Renal pelvis (tissue), 4 donors: ENCODE measurements around the gene NTM. TPM values are rescaled to one million over a fixed set of nuclear protein-coding genes. Genes with fewer than 3 reads are reported as not detected.
"Not testable (repeated sequence)": the region's sequence is repeated elsewhere in the genome, so short reads cannot be mapped to it uniquely, and the experiment has no call there.

ENCODE experiments used
- DNase-seq: peaks from one replicate; pipeline ENCODE4 v3.0.0-alpha.2; 2013
- polyA plus RNA-seq, 3 donors: library from polyadenylated mRNA; unstranded; fragments of 120-200 nt; gene quantifications; one replicate each; pipeline ENCODE4 v1.2.1, GENCODE V29; 2013; ENCODE audit not compliant: insufficient read length in 3 of 3

NTM gene
- polyA plus RNA-seq, 3 donors: 37.2 to 44.8 (median 37.5) TPM

GRCh38 chr11:131665344-131665968, 295.0 kb downstream of the NTM start:
- no peak for DNase-seq

GRCh38 chr11:131666006-131666405, 295.6 kb downstream of the NTM start:
- DNase-seq: no peak

- no peak for DNase-seq
These were observed 296.2 kb downstream of the NTM start for GRCh38 chr11:131666617-131667016.

GRCh38 chr11:131667566-131667965, 297.2 kb downstream of the NTM start:
- DNase-seq: no peak

GRCh38 chr11:131668500-131669400, 298.3 kb downstream of the NTM start:
- DNase-seq: no peak

- no peak for DNase-seq
These were observed 299.0 kb downstream of the NTM start for GRCh38 chr11:131669401-131669780.

GRCh38 chr11:131670876-131671275, 300.5 kb downstream of the NTM start:
- no peak for DNase-seq

- no peak for DNase-seq
These were observed 300.9 kb downstream of the NTM start for GRCh38 chr11:131671320-131671719.

- no peak for DNase-seq
These were observed 301.3 kb downstream of the NTM start for GRCh38 chr11:131671734-131672133.

- DNase-seq: no peak
These were observed 301.8 kb downstream of the NTM start for GRCh38 chr11:131672191-131672590.

- DNase-seq: peak; percentile 69
These were observed 303.8 kb downstream of the NTM start for GRCh38 chr11:131674051-131674755.

- no peak for DNase-seq
These were observed 304.9 kb downstream of the NTM start for GRCh38 chr11:131675121-131675888.

- DNase-seq: no peak
These were observed 307.5 kb downstream of the NTM start for GRCh38 chr11:131677828-131678470.

- DNase-seq: no peak
These were observed 308.4 kb downstream of the NTM start for GRCh38 chr11:131678658-131679340.

GRCh38 chr11:131680448-131680847, 310.0 kb downstream of the NTM start:
- not testable (repeated sequence) for DNase-seq

GRCh38 chr11:131681920-131682319, 311.5 kb downstream of the NTM start:
- no peak for DNase-seq

- no peak for DNase-seq
These were observed 312.1 kb downstream of the NTM start for GRCh38 chr11:131682373-131683015.

- no peak for DNase-seq
These were observed 312.7 kb downstream of the NTM start for GRCh38 chr11:131683131-131683530.

- DNase-seq: no peak
These were observed 313.3 kb downstream of the NTM start for GRCh38 chr11:131683666-131684065.
